GM18870 (cell line): ENCODE measurements around the gene AJM1.

Experiments
- ATAC-seq: cut with Tn5 transposase; IDR thresholded peaks from one replicate; pipeline ENCODE4 v1.9.1; 2021; ENCODE audit warnings: moderate library complexity; ENCODE audit not compliant: unreplicated experiment

AJM1 gene

DNA sequence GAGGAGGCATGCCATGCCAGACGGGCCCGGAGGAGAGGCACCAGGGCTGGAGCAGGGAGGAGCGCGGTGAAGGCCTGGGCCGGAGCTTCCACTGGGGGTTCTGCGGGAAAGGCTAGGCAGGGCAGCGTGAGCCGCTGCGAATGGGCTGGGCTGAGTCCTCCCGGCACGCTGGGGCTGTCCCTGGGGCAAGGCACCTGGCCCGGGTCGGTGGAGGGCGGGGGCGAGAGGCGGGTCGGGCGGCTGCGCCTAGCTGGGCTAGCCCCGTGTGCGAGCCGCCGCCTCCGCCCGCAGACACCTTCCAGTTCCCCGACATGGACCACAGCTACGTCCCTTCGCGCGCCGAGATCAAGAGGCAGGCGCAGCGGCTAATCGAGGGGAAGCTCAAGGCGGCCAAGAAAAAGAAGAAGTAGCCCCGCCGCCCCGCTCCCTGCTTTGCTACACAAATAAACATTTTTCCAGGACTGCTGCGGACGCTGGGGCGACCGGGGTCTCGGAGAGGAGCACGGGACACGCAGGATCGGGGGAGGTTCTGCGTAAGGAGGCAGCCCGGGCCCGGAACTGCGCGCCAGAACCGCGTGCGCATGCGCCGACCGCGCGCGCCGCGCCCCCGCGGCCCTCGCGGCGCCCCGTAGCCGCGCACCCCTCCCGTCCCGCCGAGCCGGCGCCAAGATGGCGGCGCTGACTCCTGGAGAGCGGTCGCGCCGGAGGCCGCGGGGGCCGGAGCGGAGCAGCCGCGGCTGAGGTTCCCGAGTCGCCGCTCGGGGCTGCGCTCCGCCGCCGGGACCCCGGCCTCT, 34.8 kb upstream of the AJM1 start, which contains the start of gene RABL6:
Gene RABL6 (plus strand): TSS at position 668 of the 794 bp plus-strand sequence. CDS start 249 bp downstream, outside the sequence.
- no peak for ATAC-seq

DNA sequence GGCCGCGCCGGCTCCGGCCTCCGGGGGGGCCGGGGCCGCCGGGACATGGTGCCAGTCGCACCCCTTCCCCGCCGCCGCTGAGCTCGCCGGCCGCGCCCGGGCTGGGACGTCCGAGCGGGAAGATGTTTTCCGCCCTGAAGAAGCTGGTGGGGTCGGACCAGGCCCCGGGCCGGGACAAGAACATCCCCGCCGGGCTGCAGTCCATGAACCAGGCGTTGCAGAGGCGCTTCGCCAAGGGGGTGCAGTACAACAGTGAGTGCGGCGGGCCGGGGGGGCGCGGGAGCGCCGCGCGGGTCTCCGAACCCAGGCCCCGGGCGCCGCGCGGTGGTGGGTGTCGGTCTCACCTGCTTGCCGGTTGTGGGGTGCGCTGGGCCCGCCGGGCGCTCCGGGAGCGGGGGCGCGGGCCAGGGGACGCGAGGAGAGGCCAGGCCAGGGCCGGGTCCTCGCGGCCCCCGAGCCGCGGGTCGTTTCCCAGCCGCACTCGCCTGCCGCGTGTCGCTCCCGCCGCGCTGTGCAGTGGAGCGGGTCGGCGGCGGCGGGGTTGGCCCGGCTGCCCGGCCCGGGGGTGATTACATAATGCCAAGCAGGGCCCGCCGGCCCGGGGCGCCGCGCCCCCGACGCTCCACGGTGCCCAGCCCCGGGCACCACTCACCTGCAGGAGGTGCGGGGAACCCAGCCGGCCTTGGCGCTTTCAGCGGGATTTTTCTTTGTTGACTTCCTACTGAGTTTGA, 34.0 kb upstream of the AJM1 start:
- no peak for ATAC-seq

DNA sequence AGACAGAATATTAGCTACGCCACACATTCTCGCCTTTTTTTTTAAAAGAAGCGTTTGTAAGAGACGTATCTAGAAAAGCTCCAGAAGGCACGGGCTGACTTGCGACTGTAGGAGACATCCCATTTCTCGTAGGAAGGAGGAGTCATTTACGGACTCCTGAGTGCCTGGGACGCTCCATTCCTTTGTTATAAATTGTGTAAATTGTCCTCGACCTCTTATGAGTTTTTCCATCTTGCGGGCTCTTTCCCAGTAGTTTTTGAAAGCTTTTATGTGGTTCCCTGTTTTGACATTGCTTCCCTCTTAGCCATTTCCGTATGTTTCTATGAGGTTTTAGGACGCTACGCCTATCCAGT, 33.5 kb upstream of the AJM1 start:
- ATAC-seq = no peak

DNA sequence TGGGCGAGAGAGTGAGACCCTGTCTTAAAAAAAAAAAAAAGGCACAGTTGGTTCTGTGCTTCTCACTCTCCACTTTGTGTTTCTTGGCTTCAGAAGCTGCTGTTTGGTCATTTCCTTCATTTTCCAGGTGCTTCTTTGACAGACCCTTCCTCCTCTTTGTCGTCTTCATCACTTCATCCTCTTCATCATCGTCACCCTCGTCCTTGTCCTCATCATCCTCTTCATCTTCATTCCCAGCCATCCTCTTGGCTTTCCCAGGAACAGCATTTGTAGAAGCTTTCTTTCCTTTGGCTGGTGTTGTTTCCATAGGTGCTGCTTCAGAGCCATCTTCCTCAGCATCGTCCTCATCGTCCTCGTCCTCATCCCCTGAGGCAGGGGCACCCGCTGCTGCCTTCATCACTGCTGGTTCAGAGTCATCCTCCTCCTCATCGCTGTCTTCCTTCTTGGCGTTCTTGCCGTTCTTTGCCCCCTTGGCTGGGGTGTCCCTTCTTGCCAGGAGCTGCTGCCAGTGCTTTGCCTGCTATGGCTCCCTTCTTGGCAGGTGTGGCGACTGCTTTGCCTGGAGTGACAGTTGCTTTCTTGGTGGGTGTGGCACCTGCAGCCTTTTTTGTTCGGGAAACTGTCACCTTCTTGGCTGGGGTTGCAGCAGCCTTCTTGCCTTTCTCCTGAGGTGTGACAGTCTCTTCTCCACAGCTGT, 27.4 kb upstream of the AJM1 start:
- no peak for ATAC-seq

DNA sequence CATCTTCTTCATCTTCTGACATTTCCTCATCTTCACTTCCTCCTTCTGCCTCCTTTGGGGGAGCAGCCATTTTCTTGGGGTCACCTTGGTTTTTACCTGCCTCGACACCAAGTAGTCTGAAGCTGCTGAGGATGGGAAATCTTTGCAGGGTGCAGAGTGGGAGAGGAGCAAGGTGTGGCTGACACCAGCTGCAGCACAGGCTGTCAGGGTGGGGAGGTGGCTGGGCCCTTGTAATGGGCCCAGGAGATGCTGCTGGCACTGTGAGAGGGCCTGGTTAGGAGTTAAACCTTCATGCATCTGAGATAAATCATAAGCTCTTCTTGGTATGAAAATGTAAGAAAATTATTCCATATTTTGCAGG, 26.9 kb upstream of the AJM1 start:
- no peak for ATAC-seq

DNA sequence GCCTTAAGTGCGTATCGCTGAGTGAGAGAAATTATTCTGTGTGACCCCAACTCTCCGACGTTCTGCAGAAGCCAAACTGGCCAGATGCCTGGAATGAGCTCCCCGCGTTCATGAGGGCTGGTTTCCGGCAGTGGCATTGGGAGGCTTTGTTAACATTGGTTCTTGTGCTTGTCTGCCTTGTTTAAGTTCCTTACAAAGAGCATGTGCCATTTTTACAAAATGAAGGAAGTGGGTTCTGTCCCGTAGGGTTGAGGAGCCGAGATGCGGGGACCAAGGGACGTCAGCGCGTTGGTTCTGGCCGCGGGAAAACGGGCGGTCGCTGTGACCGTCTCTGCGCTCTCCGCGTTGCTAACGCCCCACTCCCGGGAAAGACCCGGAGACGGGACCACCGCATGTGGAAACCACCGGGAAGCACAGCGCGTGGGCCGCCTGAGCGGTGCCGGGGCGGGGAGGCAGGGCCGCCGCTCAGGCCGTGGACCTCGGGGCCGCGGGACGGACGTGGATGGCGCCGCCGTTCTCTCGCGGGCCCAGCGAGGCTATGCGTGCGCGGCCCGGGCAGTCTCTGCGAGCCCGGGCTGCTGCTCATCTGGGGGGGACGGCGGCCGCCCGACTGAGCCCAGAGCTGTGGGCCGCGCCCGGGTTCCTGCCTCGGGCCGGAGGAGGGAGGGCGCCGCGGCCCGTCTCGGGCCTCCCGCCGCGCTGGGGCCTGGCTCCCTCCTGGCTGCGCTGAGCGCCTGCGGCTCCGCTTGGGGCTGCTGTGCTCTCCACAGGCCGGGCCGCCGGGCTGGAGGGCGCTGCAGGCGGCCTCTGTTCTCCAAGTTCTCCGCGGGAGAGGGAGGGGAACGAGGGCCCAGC, 21.1 kb upstream of the AJM1 start:
- no peak for ATAC-seq

DNA sequence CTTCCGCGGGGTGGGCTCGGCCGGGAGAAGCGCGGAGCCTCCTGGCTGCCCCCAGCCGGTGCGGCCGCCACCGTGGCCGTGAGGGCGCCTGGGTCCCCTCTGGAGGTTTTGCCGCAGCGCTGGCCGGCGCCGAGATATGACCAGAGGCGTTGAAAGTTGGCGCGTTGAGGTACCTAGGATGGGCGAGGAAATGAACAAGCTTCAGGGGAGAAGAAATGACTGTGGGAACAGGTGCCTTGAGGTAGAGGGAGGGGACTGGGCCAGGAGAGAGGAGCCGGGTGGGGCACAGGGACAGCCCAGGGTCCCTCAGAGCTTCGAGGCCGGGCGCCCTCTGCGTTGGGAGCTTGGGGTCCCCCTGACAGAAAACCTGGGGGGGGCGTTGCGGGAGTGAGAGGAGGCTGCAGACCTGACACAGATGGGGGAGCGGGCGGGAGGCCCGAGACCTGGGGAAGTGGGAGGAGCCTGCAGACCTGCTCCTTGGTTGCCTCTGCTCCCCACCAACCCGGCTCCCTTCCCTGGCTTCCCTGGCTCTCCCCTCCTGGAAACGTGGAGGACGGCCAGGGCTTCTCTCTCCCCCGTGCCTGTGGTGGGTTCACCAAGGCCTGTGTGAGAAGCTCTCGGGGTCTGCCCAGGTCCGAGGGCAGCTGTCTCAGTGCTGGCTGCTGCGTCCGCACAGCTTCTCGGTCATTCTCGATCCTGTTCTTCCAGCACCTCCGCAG, 20.3 kb upstream of the AJM1 start:
- ATAC-seq = no peak

DNA sequence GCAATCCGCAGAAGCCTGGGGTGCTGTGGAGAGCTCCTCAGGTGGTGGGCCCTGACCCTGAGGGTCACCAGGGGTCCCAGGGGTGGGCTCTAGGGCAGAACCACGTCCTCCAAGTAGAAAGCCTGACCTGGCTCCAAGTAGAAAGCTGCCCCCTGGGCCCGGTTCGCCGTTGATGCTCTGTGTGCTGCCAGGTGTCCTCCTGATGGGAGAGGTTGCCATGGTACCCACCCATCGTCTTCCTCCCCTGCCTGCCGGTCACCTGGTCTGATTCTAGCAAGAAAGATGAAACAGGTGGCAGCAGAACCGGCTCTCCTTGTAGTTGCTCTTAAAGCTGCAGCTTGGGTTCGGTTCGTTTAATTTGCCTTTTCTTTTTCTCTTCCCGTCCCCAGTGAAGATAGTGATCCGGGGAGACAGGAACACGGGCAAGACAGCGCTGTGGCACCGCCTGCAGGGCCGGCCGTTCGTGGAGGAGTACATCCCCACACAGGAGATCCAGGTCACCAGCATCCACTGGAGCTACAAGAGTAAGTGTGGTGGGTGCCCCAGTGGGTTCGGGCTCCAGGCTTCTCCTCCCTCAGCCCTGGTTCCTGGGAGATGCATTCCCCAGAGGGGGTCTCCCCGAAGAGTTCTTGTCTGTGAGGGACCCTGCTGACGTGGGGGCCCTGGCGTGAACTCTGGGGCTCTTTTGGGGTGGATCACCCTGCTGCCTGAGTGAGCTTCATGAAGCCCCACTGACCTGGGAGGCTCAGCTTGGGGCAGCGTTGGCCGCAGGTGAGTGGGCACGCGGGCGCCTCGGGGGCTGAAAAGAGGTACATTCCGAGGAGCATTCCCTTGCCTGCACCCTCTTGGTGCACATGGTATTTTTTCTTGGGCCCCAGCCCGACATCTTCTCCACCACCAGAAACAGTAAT, 18.9 kb upstream of the AJM1 start:
- no peak for ATAC-seq

DNA sequence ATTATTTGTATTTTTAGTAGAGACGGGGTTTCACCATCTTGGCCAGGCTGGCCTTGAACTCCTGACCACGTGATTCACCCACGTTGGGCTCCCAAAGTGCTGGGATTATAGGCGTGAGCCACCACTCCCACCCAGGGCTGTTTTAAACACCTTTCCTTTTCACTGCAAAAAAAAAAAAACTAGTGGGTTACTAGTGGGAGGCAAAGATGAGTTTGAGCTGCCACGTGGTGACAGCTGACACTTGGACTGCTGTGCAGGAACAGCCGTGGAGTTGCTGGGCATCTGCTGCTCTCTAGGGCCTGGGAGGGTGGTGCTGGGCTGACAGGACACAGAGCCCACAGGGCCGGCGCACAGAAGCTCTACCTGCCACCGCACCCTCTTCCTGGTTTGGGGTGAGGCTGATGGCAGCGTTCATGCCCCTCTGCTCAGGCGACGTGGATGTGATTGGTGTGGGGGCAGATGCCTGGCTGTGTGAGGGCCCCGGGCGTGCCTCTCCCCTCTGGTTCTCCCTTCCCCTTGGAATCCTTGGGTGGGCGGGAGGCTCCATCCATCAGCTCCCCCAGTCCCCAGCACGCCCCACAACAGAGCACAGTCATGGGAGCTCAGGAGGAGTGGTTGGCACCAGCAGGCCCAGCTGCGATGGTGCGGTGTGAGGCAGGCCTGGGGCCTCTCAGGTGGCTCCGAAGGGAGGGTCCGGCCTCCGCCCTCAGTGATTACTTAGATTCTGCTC, 17.6 kb upstream of the AJM1 start:
- ATAC-seq = no peak

DNA sequence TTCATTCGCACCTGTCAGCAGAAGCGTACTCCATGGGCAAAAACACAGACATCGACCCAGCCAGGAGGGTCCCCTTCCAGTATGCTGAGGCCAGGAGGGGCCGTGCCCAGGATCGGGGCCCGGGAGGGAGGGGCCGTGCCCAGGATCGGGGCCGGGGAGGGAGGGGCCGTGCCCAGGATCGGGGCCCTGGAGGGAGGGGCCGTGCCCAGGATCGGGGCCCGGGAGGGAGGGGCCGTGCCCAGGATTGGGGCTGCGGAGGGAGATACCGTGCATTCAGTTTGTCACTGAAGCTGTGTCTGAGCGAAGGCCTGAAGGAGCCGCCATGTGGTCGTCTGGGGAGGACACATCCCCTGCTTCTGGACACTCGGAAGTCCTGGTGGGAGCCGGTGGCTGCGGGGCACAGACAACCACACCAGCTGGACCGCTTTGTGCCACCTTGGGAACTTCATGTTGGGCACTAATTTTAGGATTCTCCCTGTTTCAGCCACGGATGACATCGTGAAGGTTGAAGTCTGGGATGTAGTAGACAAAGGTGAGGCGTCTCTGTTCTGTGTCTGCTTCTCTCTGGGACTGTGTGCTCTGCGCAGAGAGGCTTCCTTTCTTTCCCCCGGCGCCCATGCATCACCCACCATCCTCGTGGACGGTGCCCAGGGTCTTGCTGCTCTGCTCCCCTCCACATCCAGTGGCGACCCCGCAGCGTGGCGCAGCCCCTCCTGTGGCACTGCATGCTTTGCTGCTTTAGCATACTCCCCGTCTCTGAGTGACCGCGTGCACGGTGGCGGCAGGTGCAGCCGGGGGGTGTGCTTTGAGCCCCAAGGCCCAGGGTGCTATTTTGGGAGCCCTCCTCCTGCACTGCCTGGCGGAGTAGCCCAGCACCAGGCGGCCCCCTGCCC, 16.7 kb upstream of the AJM1 start:
- ATAC-seq = no peak

DNA sequence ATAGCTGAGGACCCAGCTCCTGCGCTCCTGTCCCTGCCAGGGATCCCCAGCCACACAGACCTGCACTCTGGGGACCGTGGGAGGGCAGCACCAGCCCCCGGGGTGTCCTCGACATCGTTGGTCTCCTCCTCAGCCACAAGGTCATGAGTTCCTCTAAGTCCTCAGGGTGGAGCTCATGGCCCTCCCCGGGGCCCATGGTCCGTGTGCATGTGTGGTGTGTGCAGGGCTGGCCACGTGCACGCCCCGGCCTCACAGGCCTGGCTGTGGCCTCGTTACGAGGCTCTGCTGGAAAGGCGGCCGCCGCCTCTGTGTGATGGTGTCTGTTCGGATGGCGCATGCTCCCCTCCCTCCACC, 16.1 kb upstream of the AJM1 start:
- no peak for ATAC-seq

DNA sequence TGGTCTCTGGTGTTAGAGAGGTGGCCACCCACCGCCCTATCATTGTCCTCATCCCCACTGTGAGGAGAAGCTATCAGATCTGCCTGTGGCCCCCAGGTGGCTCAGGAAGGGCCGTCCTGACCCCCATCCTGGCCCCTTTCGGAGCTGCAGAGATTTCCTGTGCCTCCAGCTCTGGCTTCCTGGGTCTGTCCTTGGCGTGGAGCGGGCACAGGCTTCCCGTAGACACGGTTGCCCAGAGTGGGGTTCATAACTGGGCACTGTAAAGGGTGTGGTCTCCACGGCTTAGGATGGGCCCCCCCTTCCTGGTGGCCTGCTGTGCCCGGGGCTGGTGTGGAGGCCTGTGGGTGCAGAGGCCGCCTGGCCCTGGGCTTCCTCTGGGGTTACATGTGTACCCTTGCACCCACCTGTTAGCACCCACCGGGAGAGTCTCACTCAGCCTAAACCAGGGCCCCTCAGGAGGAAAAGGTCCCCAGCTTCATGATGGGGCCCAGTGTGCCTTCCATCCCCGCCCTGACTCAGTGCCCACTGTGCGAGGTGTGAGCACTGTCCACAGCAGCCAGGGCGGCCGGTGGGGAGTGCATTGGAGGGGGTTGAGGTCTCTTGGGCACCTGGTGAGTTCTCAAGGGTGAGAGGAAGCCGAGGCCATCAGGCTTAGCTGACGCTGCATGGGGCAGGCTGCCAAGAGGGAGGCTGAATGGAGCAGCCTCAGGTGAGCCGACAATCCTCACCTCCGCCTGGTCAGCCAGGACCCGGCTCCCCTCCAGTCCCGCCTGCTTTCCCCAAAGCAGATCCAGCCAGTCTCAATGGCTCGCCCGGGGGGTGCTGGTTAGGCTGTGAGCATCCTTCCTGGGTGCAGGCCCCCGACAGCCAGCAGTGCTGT, 15.3 kb upstream of the AJM1 start:
- no peak for ATAC-seq

DNA sequence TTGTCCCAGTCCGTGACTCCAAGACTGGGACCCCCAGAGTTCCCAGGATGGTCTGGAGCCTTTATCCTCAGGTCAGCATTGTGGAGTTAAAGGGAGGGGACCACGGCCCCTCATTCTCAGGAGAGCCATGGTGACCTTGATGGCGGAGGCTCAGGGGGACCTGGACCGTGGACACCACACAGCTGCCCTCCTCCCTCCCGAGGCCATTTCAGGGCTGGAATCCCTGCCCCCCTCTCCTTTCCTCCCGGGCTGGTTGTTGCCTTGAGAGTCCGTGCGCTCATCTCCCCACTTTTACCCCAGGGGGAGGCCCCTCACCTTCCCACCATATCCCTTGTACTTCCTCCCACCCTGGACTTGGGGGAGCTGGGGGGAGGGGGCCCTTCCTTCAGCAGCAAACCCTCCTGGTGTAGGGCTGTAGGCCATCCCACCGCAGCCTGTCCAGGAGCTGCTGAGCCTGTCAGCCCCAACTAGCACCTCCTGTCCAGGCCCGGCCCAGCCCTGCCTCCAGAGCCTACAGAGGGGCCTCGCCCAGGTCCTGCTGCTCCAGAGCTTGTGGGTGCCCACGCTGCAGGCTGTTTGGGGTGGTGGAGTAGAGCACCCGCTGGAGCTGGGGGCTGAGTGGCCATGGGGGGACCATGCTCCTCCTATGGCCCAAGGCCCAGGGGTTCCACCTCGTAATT, 14.3 kb upstream of the AJM1 start:
- no peak for ATAC-seq

DNA sequence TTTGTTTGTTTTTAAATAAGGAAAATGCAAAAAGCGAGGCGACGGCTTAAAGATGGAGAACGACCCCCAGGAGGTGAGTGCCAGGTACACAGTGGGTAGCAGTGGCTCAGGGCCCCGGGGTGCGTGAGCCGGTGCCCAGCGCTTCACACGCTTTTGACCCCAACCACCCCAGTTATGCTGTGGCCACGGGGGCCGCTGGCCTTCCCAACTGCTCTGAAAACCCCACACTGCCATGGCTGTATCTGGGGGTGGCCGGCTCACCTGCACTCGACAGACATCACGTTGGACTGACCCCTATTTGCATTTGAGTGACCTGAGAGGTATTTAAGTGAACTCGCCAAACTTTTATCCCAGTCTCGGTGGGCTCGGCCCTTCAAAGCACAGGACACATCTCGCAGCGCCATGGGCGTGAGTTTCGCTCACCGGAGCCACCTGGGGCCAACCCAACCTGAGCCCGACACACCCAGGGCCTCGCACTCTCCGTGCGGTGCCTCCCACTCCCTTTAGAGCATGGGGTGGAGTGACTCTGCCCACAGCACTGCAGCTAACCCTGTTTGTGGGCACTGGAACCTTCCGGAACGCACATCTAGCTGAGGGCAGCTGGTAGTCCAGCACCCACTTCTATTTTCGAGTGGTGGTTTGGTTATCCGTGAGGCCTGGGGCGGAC, 13.7 kb upstream of the AJM1 start:
- ATAC-seq = no peak

DNA sequence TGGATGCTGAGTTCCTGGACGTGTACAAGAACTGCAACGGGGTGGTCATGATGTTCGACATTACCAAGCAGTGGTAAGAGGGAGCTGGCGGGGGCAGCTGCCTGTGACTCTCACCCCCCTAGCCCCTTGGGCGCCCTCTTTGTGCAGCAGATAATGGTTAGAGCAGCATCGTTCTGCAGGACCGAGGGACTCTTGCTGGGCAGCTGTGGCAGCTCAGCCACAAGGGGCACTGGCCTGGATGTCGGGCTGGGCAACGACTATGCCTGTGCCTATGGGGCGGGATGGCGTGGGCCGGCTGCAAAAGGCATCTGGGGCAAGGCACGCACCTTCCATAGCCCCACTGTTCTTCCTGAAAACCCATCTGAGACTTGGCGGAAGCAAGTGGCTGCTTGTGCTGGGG, 12.9 kb upstream of the AJM1 start:
- no peak for ATAC-seq
